Neutrophil (primary cell): ENCODE results near the gene CBLB.

Source experiments
- H3K27ac ChIP-seq: fragments of 200-600 bp; sonication (generic); 2 replicates; pipeline ENCODE4 v1.5.1; 2016; ENCODE audit warnings: mild to moderate bottlenecking, moderate library complexity
- H3K27me3 ChIP-seq: fragments of 200-600 bp; sonication (generic); 2 replicates; pipeline ENCODE4 v1.6.0; 2016; ENCODE audit warnings: mild to moderate bottlenecking
- H3K36me3 ChIP-seq: fragments of 200-600 bp; sonication (generic); 2 replicates; pipeline ENCODE4 v1.5.1; 2017
- H3K4me1 ChIP-seq, 2 experiments: fragments of 200-600 bp in 1 of 2; sonication (generic) in 1 of 2; 1 replicate in 1 of 2; 2 replicates in 1 of 2; pipeline versions ENCODE4 v1.5.1 to v1.6.1; 2013 to 2016; ENCODE audit warnings: low read depth in 1 of 2, low read length in 1 of 2, mild to moderate bottlenecking in 1 of 2, moderate library complexity in 1 of 2; ENCODE audit not compliant: control insufficient read depth in 1 of 2, insufficient read depth in 1 of 2
- H3K4me3 ChIP-seq, 2 experiments: fragments of 200-600 bp in 1 of 2; sonication (generic) in 1 of 2; 1 replicate in 1 of 2; 2 replicates in 1 of 2; pipeline ENCODE4 v1.5.1; 2013 to 2016; ENCODE audit warnings: low read depth in 1 of 2, low read length in 1 of 2, mild to moderate bottlenecking in 1 of 2, moderate library complexity in 1 of 2
- H3K9me3 ChIP-seq: fragments of 200-600 bp; sonication (generic); 2 replicates; pipeline ENCODE4 v1.5.1; 2016
- TF ChIP-seq, protein P1 (sequence below): fragments of 200-600 bp; sonication (generic); IDR thresholded peaks from 2 replicates; pipeline ENCODE4 v1.5.1; 2016; ENCODE audit warnings: antibody characterized with exemption

CBLB gene

DNA sequence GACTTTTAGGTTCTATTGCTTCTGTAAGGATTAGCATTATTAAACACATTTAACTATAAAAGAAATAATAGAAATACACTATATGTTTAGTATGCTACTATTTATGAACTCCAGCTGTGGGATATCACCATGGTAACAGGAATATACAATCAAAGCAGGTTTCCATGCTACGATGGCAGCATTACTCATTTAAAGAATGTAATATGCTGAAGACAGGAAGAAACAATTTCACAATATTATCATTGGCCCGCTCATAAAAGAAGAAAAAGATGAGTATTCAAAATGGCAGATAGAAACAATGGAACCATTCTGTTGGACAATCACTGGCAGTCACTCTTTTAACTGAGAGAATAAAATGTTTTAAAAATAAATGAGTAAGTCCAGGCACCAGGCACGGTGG lies 153.4 kb downstream of the CBLB start:
- Histone ChIP-seq H3K4me1 (no peaks in the 10 kb centered on the region), H3K9me3 (no peaks in the 10 kb centered on the region), H3K27ac (no peak overlapping the region), H3K36me3 (peaks cover 32% of the 10 kb centered on the region), H3K27me3 (no peaks in the 10 kb centered on the region), H3K4me3 (no peak overlapping the region)
- TF ChIP-seq, protein P1, sequence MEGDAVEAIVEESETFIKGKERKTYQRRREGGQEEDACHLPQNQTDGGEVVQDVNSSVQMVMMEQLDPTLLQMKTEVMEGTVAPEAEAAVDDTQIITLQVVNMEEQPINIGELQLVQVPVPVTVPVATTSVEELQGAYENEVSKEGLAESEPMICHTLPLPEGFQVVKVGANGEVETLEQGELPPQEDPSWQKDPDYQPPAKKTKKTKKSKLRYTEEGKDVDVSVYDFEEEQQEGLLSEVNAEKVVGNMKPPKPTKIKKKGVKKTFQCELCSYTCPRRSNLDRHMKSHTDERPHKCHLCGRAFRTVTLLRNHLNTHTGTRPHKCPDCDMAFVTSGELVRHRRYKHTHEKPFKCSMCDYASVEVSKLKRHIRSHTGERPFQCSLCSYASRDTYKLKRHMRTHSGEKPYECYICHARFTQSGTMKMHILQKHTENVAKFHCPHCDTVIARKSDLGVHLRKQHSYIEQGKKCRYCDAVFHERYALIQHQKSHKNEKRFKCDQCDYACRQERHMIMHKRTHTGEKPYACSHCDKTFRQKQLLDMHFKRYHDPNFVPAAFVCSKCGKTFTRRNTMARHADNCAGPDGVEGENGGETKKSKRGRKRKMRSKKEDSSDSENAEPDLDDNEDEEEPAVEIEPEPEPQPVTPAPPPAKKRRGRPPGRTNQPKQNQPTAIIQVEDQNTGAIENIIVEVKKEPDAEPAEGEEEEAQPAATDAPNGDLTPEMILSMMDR: no peak

DNA sequence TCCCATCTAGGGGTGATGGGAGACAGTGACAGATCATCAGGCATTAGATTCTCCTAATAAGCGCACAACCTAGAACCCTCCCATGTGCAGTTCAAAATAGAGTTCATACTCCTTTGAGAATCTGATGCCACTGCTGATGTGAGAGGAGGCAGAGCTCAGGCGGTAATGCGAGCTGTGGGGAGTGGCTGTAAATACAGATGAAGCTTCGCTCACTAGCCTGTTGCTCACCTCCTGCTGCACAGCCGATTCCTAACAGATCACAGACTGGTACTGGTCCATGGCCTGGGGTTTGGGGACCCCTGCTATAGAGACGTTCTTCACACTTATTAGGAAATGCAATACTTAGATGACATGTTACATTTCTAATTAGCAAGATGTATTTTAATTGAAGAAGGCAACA lies 154.4 kb downstream of the CBLB start:
- TF ChIP-seq, protein P1: no peak
- Histone ChIP-seq H3K9me3 (no peaks in the 10 kb centered on the region), H3K4me1 (no peaks in the 10 kb centered on the region), H3K27ac (no peak overlapping the region), H3K36me3 (peaks cover 26% of the 10 kb centered on the region), H3K4me3 (no peak overlapping the region), H3K27me3 (no peaks in the 10 kb centered on the region)

DNA sequence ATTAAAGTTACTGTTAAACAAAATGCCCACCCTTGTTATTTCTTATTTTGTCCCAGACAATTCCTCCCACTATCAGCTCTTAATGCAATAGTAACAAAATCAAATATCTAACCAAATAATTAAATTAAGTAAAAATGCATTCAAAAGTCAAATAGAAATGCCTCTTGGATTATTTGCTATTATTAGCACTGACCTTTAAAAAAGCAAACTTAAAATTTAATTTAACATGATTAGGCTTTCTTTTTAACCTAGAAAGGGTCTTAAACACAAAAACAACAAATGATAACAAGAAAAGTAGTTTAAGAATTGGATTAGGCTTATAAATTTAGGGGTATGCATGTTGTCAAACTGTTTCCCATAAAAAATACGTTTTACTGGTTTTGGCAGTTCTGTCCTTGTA lies 159.8 kb downstream of the CBLB start:
- Histone ChIP-seq H3K27me3 (no peaks in the 10 kb centered on the region), H3K4me1 (no peaks in the 10 kb centered on the region), H3K4me3 (no peak overlapping the region), H3K36me3 (peaks cover 8% of the 10 kb centered on the region), H3K9me3 (no peaks in the 10 kb centered on the region), H3K27ac (no peak overlapping the region)
- TF ChIP-seq, protein P1: no peak

DNA sequence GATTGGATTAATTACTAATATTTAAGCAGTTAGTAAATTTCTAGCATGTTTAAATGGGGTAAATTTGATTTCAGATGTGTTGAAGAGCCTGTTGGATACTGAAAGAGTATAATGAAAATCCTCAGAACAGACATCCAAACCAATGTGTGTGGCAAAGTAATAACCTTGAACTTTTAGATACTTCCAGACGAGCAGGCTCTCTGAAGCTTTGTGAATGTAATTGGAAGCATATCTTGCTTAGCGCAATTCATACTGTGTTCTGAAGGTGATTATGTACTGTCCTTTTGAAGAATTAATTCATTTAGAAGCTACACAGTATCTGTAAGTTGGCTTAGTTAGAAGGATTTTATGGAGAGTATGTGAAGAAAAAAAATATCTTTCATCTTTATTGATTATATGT lies 161.8 kb downstream of the CBLB start:
- Histone ChIP-seq H3K4me3 (no peak overlapping the region), H3K36me3 (peaks cover 5% of the 10 kb centered on the region), H3K4me1 (no peaks in the 10 kb centered on the region), H3K27ac (no peak overlapping the region), H3K27me3 (no peaks in the 10 kb centered on the region), H3K9me3 (no peaks in the 10 kb centered on the region)
- TF ChIP-seq, protein P1: no peak

DNA sequence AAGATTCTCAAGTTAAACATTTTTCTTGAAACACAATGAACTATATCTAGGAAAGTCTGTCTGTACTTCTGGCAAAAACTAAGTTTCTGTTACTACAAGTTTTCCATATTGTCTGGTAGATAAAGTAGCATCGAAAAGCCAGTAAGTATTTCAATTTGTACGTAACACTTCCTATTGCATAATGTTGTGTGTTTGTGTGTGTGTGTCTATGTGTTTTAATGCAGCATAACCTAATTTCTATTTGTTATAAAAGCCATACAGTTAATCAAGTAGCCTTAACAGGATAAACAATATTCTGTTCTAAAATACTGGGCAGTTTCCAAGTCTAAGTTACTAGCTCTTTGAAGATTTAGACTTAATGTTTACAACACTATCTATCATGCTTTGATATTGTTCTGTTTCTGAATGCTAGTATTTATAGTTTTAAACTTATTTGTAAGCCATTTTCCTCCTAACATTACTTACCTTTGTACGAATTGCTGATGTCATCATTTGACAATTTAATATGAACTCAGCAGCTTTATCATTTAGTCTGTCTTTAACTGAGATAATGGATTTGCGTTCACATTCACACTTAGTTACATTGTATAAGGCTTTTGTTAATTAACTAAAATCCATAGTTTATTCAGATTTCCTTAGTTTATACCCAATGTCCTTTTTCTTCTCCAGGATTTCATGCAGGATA lies 163.9 kb downstream of the CBLB start:
- Histone ChIP-seq H3K27ac (no peak overlapping the region), H3K36me3 (peaks cover 13% of the 10 kb centered on the region), H3K4me3 (no peak overlapping the region), H3K27me3 (no peaks in the 10 kb centered on the region), H3K4me1 (no peaks in the 10 kb centered on the region), H3K9me3 (no peaks in the 10 kb centered on the region)
- TF ChIP-seq, protein P1: no peak
